GM12864 (cell line): ENCODE measurements around the gene RNF133.

ENCODE experiments used
- DNase-seq: peaks from one replicate; pipeline ENCODE4 v3.0.0-alpha.2; 2011; ENCODE audit warnings: low read depth
- H3K4me3 ChIP-seq: 2 replicates; pipeline ENCODE4 v1.5.1; 2011; ENCODE audit warnings: mild to moderate bottlenecking, low read depth, low read length, control low read depth
- CTCF ChIP-seq: IDR thresholded peaks from 2 replicates; pipeline ENCODE4 v1.5.1; 2011; ENCODE audit warnings: low read depth, mild to moderate bottlenecking, moderate library complexity, low read length, control low read depth, inconsistent platforms; ENCODE audit errors: missing control alignments

RNF133 gene

GRCh38 chr7:122727354-122727753 is 28.4 kb upstream of the RNF133 start:
- no peak for TF ChIP-seq CTCF

GRCh38 chr7:122726881-122727280 is 28.0 kb upstream of the RNF133 start:
- no peak for DNase-seq
- TF ChIP-seq CTCF = no peak
- no peak overlapping the region for H3K4me3 ChIP-seq

More at GRCh38 chr7:122727354-122727753, 28.4 kb upstream of the RNF133 start:
- no peak overlapping the region for H3K4me3 ChIP-seq
- no peak for DNase-seq

GRCh38 chr7:122724366-122724765 is 25.4 kb upstream of the RNF133 start:
- no peak for TF ChIP-seq CTCF
- H3K4me3 ChIP-seq = no peak overlapping the region
- no peak for DNase-seq

- TF ChIP-seq CTCF = no peak
- no peak for DNase-seq
- H3K4me3 ChIP-seq = no peak overlapping the region
These were observed 20.2 kb upstream of the RNF133 start for GRCh38 chr7:122719010-122719578.

- no peak overlapping the region for H3K4me3 ChIP-seq
- DNase-seq = no peak
- TF ChIP-seq CTCF = no peak
These were observed 18.6 kb upstream of the RNF133 start for GRCh38 chr7:122717356-122718089.

GRCh38 chr7:122715183-122715582 is 16.3 kb upstream of the RNF133 start:
- H3K4me3 ChIP-seq = no peak overlapping the region
- no peak for TF ChIP-seq CTCF
- no peak for DNase-seq

GRCh38 chr7:122710916-122711315 is 12.0 kb upstream of the RNF133 start:
- no peak overlapping the region for H3K4me3 ChIP-seq
- no peak for TF ChIP-seq CTCF
- no peak for DNase-seq
